ENCODE measurements around the gene LSAMP. TPM values are rescaled to one million over a fixed set of nuclear protein-coding genes. Genes with fewer than 3 reads are reported as not detected.

Gene LSAMP
- total and polyA plus RNA-seq, 7 donors, result 0.23 to 47.1 (median 22.9) TPM

DNA sequence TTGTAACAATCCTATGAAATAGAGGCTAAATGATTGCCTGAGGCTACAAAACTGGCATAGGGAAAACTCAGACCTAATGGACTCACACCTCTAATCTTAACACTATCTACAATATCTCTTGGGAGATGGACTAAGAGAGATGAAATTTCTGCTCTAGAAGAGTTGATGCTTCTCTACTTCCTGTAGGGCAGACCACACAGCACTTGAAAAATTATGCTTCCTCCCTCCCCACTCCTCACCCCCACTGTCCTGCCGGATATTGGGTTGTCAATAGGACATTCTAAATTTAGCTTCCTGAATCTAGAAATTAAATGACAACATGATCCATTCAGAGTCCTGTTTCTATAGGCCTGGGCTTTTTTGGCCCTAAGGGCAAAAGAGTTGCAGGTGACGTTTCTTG is 526.4 kb downstream of the LSAMP start:
- Histone ChIP-seq H3K27me3 (no peaks in the 10 kb centered on the region), H3K9me3 (no peaks in the 10 kb centered on the region), H3K4me3 (no peak overlapping the region), H3K36me3 (no peaks in the 10 kb centered on the region), H3K27ac (no peak overlapping the region), H3K4me1 (peaks cover 0 to 9% (median 3%) of the 10 kb centered on the region in 4 donors)
- TF ChIP-seq EP300 (IDR thresholded peaks at IDR 0.05), result no peak
- no peak for TF ChIP-seq POLR2AphosphoS5 (IDR thresholded peaks at IDR 0.05)
- TF ChIP-seq POLR2A (IDR thresholded peaks at IDR 0.05), result no peak
- TF ChIP-seq, protein P1, sequence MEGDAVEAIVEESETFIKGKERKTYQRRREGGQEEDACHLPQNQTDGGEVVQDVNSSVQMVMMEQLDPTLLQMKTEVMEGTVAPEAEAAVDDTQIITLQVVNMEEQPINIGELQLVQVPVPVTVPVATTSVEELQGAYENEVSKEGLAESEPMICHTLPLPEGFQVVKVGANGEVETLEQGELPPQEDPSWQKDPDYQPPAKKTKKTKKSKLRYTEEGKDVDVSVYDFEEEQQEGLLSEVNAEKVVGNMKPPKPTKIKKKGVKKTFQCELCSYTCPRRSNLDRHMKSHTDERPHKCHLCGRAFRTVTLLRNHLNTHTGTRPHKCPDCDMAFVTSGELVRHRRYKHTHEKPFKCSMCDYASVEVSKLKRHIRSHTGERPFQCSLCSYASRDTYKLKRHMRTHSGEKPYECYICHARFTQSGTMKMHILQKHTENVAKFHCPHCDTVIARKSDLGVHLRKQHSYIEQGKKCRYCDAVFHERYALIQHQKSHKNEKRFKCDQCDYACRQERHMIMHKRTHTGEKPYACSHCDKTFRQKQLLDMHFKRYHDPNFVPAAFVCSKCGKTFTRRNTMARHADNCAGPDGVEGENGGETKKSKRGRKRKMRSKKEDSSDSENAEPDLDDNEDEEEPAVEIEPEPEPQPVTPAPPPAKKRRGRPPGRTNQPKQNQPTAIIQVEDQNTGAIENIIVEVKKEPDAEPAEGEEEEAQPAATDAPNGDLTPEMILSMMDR (IDR thresholded peaks at IDR 0.05), result no peak
- WGBS, 2 donors, result 77 to 81% methylated on average over 2 of the region's 2 CpGs
- intact Hi-C loops (cut with DNase I), result no loop called here
- no peak for DNase-seq

DNA sequence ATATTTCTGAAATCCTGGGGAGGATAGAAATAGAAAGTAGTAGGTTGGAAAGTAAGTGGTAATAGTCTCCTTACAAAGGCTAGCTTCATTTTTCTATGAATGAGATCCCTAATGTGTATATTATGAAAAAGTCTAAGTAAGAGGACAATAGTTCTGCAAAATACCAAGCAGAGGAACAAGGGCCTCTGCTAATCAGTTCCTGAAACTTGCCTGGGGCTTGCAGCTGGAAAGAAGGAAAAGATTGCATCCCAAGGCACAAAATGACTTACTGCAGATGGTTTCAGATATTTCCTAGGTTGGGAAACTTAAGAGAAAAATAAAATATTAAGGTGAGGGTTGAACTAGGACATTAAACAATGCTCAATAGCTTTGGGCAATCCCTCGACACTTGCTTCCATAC is 528.4 kb downstream of the LSAMP start:
- H3K36me3 ChIP-seq, result no peaks in the 10 kb centered on the region
- no peaks in the 10 kb centered on the region for H3K27me3 ChIP-seq
- no peak overlapping the region for H3K4me3 ChIP-seq
- no peaks in the 10 kb centered on the region for H3K9me3 ChIP-seq
- no peak for TF ChIP-seq EP300 (IDR thresholded peaks at IDR 0.05)
- TF ChIP-seq POLR2AphosphoS5 (IDR thresholded peaks at IDR 0.05), result no peak
- TF ChIP-seq POLR2A (IDR thresholded peaks at IDR 0.05), result no peak
- TF ChIP-seq, protein P1 (IDR thresholded peaks at IDR 0.05), result no peak
- no peak overlapping the region for H3K27ac ChIP-seq
- 81 to 88% methylated on average over 1 of the region's 1 CpG for WGBS, 2 donors
- intact Hi-C loops (cut with DNase I), result no loop called here
- no peaks in the 10 kb centered on the region for H3K4me1 ChIP-seq
- no peak for DNase-seq

DNA sequence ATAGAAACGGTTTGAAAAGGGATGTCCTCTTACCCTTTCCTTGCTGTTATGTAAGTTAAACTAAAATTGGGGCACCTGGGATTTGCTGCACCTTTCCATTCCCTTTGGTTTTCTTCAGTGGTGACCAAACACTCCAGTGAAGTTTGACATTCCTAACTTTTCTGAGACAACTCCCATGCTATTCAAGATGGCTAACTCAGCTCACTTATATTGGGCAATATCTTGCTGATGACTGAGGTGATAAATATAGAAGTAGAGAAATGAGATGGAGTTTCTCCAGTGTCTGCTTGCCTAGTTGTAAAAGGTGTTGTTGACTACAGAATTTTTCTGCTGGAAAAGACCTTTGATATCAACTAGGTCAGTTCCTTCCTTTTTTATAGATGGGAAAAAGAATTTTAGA is 530.2 kb downstream of the LSAMP start:
- H3K27ac ChIP-seq, result no peak overlapping the region
- H3K36me3 ChIP-seq, result no peaks in the 10 kb centered on the region
- DNase-seq, result no peak
- intact Hi-C loops (cut with DNase I), result no loop called here
- TF ChIP-seq POLR2AphosphoS5 (IDR thresholded peaks at IDR 0.05) (no peak), POLR2A (IDR thresholded peaks at IDR 0.05) (no peak), EP300 (IDR thresholded peaks at IDR 0.05) (no peak)
- TF ChIP-seq, protein P1 (IDR thresholded peaks at IDR 0.05), result no peak
- no peaks in the 10 kb centered on the region for H3K27me3 ChIP-seq
- H3K4me3 ChIP-seq, result no peak overlapping the region
- H3K4me1 ChIP-seq, result no peaks in the 10 kb centered on the region
- WGBS, 2 donors, result 72 to 89% methylated on average over 1 of the region's 1 CpG
- no peaks in the 10 kb centered on the region for H3K9me3 ChIP-seq

DNA sequence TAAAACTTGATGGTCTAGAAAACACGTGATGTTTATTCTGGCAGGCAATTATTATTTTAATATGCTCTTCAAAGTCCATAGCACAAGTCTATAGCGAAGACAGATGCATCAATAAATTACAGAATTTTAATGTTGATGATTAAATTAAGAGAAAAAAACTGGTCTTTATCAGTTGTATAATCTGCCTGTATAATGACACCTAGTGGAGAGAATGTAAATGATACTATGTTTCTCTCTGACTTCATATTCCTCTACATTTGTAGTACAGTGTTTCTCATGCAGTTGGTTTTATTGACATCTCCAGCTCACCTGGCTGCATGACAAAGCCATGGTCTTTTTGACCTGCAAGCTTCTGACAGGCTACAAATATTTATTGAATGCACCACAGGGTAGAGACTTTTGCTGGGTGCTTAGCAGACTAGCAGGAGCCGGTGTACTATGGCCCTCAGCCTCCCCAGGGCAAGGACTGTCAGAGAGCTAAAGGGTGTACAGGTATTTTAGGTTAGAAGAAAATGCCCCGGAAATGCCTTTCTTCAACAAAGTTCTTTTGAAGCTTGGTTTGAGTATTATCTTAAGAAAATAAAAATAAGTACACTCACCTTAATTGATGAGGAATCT is 532.1 kb downstream of the LSAMP start:
- Histone ChIP-seq H3K4me3 (no peak overlapping the region), H3K36me3 (no peaks in the 10 kb centered on the region), H3K9me3 (no peaks in the 10 kb centered on the region), H3K27me3 (no peaks in the 10 kb centered on the region), H3K4me1 (no peaks in the 10 kb centered on the region), H3K27ac (no peak overlapping the region)
- intact Hi-C loops (cut with DNase I), result no loop called here
- no peak for TF ChIP-seq EP300 (IDR thresholded peaks at IDR 0.05)
- TF ChIP-seq POLR2AphosphoS5 (IDR thresholded peaks at IDR 0.05), result no peak
- TF ChIP-seq, protein P1 (IDR thresholded peaks at IDR 0.05), result peak in 1 of 4 experiments; percentile 29
- TF ChIP-seq POLR2A (IDR thresholded peaks at IDR 0.05), result no peak
- 71 to 78% methylated on average over 4 of the region's 4 CpGs for WGBS, 2 donors
- no peak for DNase-seq

DNA sequence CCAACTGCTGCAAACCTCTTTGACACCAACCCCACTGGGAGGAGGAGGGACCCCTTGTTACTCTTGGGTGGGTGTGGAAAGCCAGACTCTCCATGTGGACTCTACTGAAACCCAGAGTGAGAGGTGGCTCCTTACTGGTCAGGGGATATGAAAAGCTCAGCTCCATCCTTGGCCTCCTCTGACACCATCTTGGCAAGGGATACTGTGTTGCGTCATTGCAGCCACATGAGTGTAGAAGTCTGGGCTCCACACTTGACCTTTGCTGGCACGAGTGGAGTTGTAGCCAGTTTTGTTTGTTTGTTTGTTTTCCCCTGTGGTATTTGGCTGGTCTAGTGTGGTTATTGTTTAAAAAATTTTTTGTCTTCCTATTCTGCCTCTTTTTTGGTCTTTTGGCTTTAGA is 532.9 kb downstream of the LSAMP start:
- Histone ChIP-seq H3K27me3 (no peaks in the 10 kb centered on the region), H3K4me1 (no peaks in the 10 kb centered on the region), H3K27ac (no peak overlapping the region), H3K36me3 (no peaks in the 10 kb centered on the region), H3K9me3 (no peaks in the 10 kb centered on the region), H3K4me3 (no peak overlapping the region)
- TF ChIP-seq, protein P1 (IDR thresholded peaks at IDR 0.05), result no peak
- TF ChIP-seq POLR2AphosphoS5 (IDR thresholded peaks at IDR 0.05) (no peak), EP300 (IDR thresholded peaks at IDR 0.05) (no peak), POLR2A (IDR thresholded peaks at IDR 0.05) (no peak)
- WGBS, 2 donors, result 49 to 58% methylated on average over 2 of the region's 2 CpGs
- intact Hi-C loops (cut with DNase I), result no loop called here
- no peak for DNase-seq

All from sigmoid colon (tissue), 7 donors.